ENCODE results near the gene TTC39A.
"Not testable (repeated sequence)": the region's sequence is repeated elsewhere in the genome, so short reads cannot be mapped to it uniquely, and the experiment has no call there.

Gene TTC39A

DNA sequence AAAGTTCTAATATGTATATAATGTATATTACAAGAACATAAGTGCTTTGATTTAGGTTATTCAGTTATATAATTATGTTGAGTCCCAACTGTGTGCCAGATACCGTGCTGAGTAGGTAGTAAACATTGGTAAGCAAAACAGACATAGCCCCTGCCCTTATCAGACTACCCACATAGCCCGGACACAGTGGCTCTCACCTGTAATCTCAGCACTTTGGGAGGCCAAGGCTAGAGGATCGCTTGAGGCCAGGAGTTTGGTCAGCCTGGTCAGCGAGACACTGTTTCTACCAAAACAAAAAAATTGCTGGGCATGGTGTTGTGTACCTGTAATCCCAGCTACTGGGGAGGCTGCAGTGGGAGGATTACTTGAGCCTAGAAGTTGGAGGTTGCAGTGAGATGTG, 63.6 kb downstream of the TTC39A start:
- no peak for DNase-seq (ENCODE audit: low read depth in 2 of 2)

- DNase-seq (ENCODE audit: low read depth in 2 of 2): no peak
These were observed 64.2 kb downstream of the TTC39A start for GRCh38 chr1:51266181-51266580.

DNA sequence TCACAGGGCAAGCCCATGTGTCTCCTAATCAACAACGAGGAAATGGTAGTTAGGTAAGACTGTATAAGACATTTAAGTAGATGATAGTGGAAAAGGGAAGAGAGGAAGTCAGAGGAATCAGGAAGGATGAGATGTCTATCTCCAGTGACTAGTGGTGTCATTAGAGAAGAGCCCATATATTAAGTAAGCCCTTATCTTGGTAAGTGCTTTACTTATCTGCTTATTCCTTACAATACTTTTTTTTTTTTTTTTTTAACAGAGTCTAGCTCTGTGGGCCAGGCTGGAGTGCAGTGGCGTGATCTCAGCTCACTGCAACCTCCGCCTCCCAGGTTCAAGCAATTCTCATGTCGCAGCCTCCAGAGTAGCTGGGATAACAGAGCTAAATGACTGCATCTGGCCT, 64.7 kb downstream of the TTC39A start:
- no peak for DNase-seq (ENCODE audit: low read depth in 2 of 2)

- DNase-seq (ENCODE audit: low read depth in 2 of 2): peak; percentile 86 to 88
These were observed 65.9 kb downstream of the TTC39A start for GRCh38 chr1:51264451-51264850.

- no peak for DNase-seq (ENCODE audit: low read depth in 2 of 2)
These were observed 67.0 kb downstream of the TTC39A start for GRCh38 chr1:51263147-51263877.

GRCh38 chr1:51255331-51255730, 75.0 kb downstream of the TTC39A start:
- DNase-seq (ENCODE audit: low read depth in 2 of 2): no peak

DNA sequence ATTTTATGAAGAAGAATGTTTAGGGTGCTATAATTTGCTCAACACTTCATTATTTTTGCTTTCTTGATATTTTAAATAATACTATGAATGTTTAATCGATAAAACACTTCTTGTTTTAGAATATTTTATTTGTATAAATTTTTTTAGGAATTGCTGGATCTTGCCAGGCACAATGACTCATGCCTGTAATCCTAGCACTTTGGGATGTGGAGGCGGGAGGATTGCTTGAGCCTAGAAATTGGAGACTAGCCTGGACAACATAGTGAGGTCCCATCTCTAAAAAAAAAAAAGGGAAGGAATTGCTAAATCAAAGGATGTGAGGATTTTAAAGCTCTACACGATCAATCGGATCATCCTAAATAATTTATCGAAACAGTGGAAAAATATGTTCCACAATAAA, 76.7 kb downstream of the TTC39A start:
- no peak for DNase-seq (ENCODE audit: low read depth in 2 of 2)

DNA sequence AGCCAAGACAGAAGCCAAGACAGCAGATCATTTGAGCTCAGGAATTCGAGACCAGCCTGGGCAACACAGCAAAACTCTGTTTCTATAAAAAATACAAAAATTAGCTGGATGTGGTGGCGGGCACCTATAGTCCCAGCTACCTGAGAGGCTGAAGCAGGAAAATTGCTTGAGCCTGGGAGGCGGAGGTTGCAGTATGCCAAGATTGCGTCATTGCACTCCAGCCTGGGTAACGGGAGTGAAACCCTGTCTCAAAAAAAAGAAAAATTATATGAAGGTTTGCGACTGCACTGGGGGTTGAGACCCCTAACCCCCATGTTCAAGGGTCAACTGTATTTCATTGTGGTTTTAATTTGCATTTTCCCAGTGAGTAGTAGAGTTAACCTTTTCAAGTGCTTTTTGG, 78.0 kb downstream of the TTC39A start:
- DNase-seq (ENCODE audit: low read depth in 2 of 2): no peak

DNA sequence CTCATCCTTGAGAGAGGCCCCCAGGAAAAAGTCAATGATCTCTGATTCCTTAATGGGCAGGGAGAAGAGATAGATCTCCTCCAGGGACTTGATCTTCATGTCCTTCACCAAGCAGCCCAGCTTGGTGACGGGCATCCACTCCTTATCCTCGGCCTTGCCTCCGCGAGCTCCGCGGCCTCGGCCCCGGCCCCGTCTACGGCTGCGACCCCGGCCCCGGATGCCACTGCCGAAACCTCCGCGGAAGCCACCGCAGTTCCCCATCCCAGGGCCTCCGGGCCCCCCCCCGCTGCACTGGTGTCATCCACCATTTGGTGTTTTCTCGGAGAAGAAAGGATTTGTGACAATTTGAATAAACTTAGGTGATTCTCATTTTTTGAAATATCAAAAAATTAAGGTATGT, 79.2 kb downstream of the TTC39A start:
- not testable (repeated sequence) for DNase-seq (ENCODE audit: low read depth in 2 of 2)

GRCh38 chr1:51250729-51251128, 79.6 kb downstream of the TTC39A start:
- DNase-seq (ENCODE audit: low read depth in 2 of 2): not testable (repeated sequence)

GRCh38 chr1:51249445-51249844, 80.9 kb downstream of the TTC39A start:
- DNase-seq (ENCODE audit: low read depth in 2 of 2): no peak

- no peak for DNase-seq (ENCODE audit: low read depth in 2 of 2)
These were observed 82.9 kb downstream of the TTC39A start for GRCh38 chr1:51247499-51247898.

DNA sequence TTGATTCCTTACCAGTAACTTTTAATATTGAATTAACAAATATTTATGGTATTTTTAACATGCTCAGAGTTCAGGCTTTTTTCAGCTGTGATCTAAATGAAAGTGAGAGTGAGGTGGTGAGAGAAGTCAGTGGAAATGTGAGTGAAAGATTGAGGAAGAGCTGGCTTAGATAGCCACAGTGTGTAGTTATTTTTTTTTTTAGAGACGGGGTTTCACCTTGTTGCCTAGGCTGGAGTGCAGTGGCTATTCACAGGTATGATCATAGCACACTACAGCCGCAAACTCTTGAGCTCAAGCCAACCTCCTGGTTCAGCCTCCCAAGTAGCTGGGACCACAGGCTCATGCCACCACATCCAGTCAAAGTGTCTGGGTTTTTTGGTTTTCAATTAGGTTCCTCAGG, 83.3 kb downstream of the TTC39A start:
- DNase-seq (ENCODE audit: low read depth in 2 of 2): no peak

DNA sequence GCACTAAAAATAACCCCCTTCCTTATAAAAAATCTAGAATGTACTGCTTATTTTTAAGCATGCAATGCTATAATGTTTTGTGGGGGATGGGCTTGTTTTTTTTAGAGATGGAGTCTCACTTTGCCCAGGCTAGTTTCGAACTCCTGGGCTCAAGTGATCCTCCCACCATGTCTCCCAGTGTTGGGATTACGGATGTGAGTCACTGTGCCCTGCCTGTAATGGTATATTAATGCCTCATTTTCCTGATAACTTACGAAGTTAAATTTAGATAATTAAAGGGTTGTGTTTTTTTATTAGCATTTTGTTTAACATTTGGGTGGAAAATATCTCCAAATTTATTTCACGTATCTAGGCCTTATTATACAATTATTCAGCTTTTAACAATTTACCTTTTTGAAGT, 87.8 kb downstream of the TTC39A start:
- DNase-seq (ENCODE audit: low read depth in 2 of 2): no peak

DNA sequence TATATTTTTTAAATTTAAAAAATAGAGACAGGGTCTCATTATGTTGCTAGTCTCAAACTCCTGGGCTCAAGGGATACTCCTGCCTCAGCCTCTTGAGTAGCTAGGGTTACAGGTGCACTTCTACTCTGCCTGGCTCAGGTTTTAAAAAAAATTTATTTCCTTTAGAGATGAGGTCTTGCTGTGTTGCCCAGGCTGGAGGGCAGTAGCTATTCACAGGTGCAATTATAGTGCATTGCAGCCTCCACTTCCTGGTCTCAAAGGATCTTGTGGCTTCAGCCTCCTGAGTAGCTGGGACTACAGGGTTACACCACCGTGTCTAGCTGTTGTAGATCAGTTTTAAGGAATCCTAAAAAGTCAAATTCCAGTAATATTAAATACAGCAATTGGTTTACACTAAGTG, 89.2 kb downstream of the TTC39A start:
- DNase-seq (ENCODE audit: low read depth in 2 of 2): no peak

DNA sequence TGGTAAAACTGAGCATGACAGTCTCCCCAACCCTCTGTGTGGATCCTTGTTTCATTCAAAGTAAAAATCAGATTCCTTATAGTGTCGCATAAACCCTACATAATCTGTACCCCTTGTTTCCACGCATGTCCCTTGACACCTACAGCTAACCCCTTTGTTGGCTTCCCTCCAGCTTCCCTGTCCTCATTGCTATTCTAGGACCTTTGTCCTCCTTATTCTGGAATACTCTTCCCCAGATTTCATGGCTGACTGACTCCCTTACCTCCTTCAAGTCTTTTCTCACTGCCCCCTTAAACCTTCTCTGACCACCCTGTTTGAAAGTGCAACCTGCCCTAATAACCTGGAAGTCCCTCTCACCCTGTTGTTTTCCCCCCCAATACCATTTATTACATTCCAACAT, 90.3 kb downstream of the TTC39A start:
- no peak for DNase-seq (ENCODE audit: low read depth in 2 of 2)

DNA sequence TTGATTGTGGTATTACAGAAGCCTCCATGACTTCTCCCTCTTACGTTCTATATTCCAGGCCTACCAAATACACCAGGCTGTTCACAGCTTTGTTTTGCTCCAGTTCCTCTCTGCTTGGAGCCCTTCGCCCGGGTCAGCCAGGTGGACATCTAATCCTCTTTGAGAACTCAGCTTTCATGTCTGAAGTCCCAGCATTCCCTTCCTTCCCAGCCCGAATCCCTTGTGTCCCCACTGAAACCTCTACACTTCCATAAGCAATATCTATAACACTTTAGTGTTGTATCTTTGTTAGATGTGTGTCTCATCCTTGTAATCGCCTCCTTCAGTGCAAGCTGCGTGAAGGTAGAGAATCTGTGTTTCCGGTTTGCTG, 92.3 kb downstream of the TTC39A start:
- no peak for DNase-seq (ENCODE audit: low read depth in 2 of 2)

- DNase-seq (ENCODE audit: low read depth in 2 of 2): no peak
These were observed 92.9 kb downstream of the TTC39A start for GRCh38 chr1:51237351-51238033.

All from fibroblast of skin of left biceps (primary cell).